Keratinocyte (primary cell): Measurements from ENCODE around the gene DCAF7.

Experiments
- EZH2 ChIP-seq: IDR thresholded peaks from one replicate; pipeline ENCODE4 v1.6.1; 2012; ENCODE audit warnings: inconsistent platforms, mild to moderate bottlenecking, low read length, moderate library complexity
- TF ChIP-seq, protein P1 (sequence below), 3 experiments: IDR thresholded peaks in 1 of 3; conservative IDR thresholded peaks in 1 of 3; optimal IDR thresholded peaks in 1 of 3; 2 replicates in 2 of 3; 3 replicates in 1 of 3; pipeline versions ENCODE3 to v1.5.1; 2011; ENCODE audit warnings: low read length in 3 of 3, mild to moderate bottlenecking in 3 of 3, moderate library complexity in 2 of 3, control low read depth in 1 of 3, inconsistent platforms in 1 of 3; ENCODE audit not compliant: insufficient read depth in 2 of 3; ENCODE audit errors: extremely low read depth in 1 of 3

DNA sequence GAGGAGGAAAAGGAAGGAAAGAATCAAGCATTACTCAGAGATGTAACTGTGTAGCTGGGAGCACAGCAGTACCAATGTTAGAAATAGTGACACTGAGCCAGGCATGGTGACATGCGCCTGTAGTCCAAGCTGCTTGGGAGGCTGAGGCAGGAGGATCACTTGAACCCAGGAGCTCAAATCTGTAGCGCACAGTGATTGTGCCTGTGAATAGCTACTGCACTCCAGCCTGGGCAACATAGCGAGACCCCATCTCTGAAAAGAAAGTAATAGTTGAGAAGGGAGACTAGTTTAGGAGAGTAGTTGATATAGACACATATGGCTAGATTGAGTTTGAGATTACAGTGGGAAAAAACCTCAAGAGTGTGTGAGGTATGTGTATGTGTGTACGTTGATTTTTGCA is 89.8 kb downstream of the DCAF7 start:
- TF ChIP-seq, protein P1, sequence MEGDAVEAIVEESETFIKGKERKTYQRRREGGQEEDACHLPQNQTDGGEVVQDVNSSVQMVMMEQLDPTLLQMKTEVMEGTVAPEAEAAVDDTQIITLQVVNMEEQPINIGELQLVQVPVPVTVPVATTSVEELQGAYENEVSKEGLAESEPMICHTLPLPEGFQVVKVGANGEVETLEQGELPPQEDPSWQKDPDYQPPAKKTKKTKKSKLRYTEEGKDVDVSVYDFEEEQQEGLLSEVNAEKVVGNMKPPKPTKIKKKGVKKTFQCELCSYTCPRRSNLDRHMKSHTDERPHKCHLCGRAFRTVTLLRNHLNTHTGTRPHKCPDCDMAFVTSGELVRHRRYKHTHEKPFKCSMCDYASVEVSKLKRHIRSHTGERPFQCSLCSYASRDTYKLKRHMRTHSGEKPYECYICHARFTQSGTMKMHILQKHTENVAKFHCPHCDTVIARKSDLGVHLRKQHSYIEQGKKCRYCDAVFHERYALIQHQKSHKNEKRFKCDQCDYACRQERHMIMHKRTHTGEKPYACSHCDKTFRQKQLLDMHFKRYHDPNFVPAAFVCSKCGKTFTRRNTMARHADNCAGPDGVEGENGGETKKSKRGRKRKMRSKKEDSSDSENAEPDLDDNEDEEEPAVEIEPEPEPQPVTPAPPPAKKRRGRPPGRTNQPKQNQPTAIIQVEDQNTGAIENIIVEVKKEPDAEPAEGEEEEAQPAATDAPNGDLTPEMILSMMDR (optimal IDR thresholded peaks at IDR 0.05 in 1 of 3, IDR thresholded peaks at IDR 0.05 in 1 of 3, conservative IDR thresholded peaks at IDR 0.05 in 1 of 3; ENCODE audit: extremely low read depth in 1 of 3, insufficient read depth in 2 of 3, low read length in 3 of 3): no peak
- TF ChIP-seq EZH2: no peak
